GM18867 (cell line): Measurements from ENCODE around the gene CCR5AS.
"Not testable (repeated sequence)": the region's sequence is repeated elsewhere in the genome, so short reads cannot be mapped to it uniquely, and the experiment has no call there.

Source experiments
- ATAC-seq: cut with Tn5 transposase; IDR thresholded peaks from one replicate; pipeline ENCODE4 v1.9.1; 2021; ENCODE audit warnings: mild to moderate bottlenecking, moderate library complexity; ENCODE audit not compliant: unreplicated experiment

Gene CCR5AS

GRCh38 chr3:46359733-46360493 is 47.0 kb downstream of the CCR5AS start:
- peak; percentile 70 for ATAC-seq

GRCh38 chr3:46358466-46358865 is 48.4 kb downstream of the CCR5AS start:
- no peak for ATAC-seq

- ATAC-seq, result no peak
These were observed 50.0 kb downstream of the CCR5AS start for GRCh38 chr3:46356909-46357308.

- no peak for ATAC-seq
These were observed 50.6 kb downstream of the CCR5AS start for GRCh38 chr3:46356276-46356675.

GRCh38 chr3:46354984-46355383 is 51.9 kb downstream of the CCR5AS start:
- no peak for ATAC-seq

- no peak for ATAC-seq
These were observed 52.4 kb downstream of the CCR5AS start for GRCh38 chr3:46354478-46354877.

- no peak for ATAC-seq
These were observed 53.0 kb downstream of the CCR5AS start, which contains the start of gene CCR2 for GRCh38 chr3:46353647-46354410. Gene CCR2 (plus strand): TSS chr3:46354111. CDS start chr3:46357528, 3,417 bp downstream.

- no peak for ATAC-seq
These were observed 53.8 kb downstream of the CCR5AS start for GRCh38 chr3:46353090-46353489.

- no peak for ATAC-seq
These were observed 55.2 kb downstream of the CCR5AS start for GRCh38 chr3:46351646-46352045.

- no peak for ATAC-seq
These were observed 56.7 kb downstream of the CCR5AS start for GRCh38 chr3:46350262-46350565.

GRCh38 chr3:46349484-46350261 is 57.2 kb downstream of the CCR5AS start:
- no peak for ATAC-seq

- ATAC-seq, result no peak
These were observed 57.9 kb downstream of the CCR5AS start for GRCh38 chr3:46348823-46349482.

- ATAC-seq, result no peak
These were observed 62.4 kb downstream of the CCR5AS start for GRCh38 chr3:46344476-46344875.

GRCh38 chr3:46338840-46339239 is 68.0 kb downstream of the CCR5AS start:
- ATAC-seq, result no peak

GRCh38 chr3:46337911-46338310 is 69.0 kb downstream of the CCR5AS start:
- no peak for ATAC-seq

- no peak for ATAC-seq
These were observed 71.3 kb downstream of the CCR5AS start for GRCh38 chr3:46335541-46335940.

GRCh38 chr3:46334741-46335478 is 72.0 kb downstream of the CCR5AS start:
- ATAC-seq, result no peak

GRCh38 chr3:46330676-46331075 is 76.2 kb downstream of the CCR5AS start:
- ATAC-seq, result not testable (repeated sequence)

GRCh38 chr3:46325645-46326300 is 81.1 kb downstream of the CCR5AS start:
- ATAC-seq, result no peak

- ATAC-seq, result no peak
These were observed 82.8 kb downstream of the CCR5AS start for GRCh38 chr3:46324036-46324435.
